ENCODE data around the gene RNF208. TPM values are rescaled to one million over a fixed set of nuclear protein-coding genes. Genes with fewer than 3 reads are reported as not detected.
"Not testable (repeated sequence)": the region's sequence is repeated elsewhere in the genome, so short reads cannot be mapped to it uniquely, and the experiment has no call there.

RNF208 gene
- total RNA-seq, 1 experiment from 2014 or later: not detected

DNA sequence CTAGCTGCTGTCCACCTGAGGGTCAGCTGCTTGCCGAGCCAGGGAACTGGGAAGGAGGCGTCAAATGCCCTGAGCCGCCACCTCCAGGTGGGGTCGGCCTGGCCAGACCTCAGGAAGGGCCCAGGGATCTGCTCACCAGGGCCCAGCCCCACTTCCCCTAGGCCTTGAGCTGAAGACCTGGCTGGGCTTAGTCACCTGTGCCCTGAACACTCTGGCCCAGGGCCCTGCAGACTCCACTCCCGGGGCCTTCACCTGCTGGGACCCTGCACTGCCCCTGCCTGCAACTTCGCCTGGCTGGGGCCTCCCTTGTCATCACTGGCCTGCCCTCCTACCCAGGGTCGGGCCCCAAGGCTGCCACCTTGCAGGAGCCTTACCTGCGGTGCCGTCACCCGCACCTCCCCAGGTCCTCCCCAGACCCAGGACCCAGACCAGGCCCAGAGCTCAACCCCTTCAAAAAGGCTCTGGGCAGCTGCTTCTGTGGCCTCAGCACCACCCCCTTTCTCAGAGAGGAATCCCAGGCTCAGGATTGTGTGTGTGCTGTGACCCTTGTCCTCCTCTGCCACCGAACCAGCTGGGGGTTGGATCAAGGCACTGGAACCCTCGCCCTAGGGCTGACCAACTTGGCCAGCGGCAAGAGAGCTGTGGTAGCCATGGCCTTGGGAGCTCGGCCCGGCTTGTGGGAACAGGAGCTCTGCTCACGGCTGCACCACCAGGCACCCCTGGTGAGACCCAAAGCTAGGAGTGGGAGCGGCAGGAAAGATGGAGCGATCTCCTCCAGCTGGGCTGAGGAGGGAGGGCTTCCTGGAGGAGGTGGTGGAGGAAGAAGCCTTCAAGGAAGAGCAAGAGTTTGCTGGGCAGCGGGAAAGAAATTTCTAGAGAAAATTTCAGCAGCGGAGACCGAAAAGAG lies 31.9 kb upstream of the RNF208 start:
- no peak for DNase-seq (ENCODE audit: low read depth)

DNA sequence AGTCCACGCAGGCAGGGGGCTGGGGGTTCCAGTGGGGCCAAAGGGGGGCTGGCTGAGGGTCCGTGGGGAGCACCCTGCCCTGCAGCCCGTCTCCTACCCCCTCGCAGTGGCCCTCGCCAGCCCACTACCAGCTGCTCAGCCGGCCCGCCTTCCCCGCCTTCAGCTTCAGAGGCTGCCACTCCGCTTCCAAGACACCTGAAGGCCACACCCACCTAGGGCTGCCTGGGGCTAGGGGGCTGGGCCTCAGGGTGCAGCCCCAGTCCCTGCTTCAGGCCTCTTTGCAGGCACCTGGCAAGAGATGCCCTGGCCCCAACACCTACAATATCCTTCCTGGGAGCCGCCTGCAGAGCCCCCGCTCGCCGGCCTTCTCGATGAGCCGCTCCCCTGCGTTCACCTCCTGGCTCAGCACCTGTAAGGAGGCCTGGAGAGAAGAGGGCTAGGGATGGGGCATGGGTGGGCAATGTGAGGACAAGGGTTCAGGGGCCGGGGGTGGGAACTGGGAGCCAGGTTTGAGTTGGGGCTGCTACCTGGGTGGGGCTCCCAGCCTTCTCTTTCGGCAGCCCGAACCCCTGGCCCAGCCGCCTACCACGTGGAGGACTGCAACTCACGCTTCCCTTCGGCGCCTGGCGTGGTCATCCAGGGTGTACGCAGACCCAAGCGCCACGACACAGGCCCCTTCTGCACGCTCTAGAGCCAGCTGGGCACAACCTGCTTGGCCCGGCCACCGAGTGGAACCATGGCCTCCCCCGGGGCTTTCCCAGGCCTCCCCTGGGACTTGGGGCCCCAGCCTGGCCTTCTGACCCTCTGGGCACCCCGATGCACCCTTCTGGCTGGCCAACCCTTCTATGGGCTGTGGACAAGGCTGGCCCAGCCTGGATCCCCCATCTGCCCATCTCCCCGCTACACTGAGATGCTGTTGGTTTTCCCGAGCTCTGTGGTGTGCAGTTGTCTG lies 30.8 kb upstream of the RNF208 start:
- DNase-seq (ENCODE audit: low read depth): no peak

DNA sequence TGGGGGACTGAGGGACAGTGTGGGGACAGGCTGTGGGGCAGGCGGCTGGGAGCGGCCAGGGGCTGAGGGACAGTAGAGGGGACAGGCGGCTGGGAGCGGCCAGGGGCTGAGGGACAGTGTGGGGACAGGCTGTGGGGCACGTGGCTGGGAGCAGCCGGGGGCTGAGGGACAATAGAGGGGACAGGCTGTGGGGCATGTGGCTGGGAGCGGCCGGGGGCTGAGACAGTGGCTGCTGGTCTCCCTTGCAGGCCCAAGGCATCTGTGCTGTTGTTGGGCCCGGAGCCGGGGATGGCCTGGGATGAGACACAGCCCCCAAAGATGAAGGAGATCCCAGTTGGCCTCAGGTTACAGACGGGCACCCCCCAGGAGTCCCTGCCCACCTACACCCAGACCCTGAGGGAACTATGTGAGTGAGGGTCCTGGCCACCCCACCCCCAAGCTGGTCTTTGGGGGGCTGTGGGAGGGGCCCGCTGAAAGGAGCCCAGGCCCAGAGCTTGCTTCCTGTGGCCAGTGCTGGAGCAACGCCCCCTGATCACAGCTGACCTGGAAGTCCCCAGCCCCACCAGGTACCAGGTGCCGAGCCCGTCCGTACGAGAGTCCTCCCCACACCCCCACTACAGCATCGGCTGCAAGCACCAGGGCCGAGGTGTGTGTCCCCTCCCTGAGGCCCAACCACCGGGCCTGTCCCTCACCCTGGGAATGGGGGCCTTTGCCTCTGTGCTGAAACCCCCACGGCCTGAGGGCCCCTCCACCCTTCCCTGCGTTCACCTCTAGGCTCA lies 29.6 kb upstream of the RNF208 start:
- no peak for DNase-seq (ENCODE audit: low read depth)

DNA sequence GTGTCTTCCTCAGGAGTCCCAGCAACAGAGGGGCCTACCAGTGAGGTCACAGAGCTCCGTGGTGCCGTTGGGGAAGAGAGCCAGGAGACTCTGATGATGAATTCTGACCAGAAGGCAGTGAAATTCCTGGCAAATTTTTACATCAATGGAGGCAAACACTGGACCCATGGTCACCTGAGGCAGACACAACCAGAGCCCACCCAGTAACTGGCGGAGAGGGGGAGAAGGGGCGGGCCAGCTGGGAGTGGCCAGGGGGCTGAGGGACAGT lies 29.1 kb upstream of the RNF208 start, which contains the start of gene STPG3:
TSS of gene STPG3 (plus strand) at position 93 of the 268 bp plus-strand sequence. CDS start at position 94, 1 bp downstream.
- no peak for DNase-seq (ENCODE audit: low read depth)

- no peak for DNase-seq (ENCODE audit: low read depth)
These were observed 28.5 kb upstream of the RNF208 start for GRCh38 chr9:137250329-137251193.

- no peak for DNase-seq (ENCODE audit: low read depth)
These were observed 25.8 kb upstream of the RNF208 start for GRCh38 chr9:137247916-137248175.

GRCh38 chr9:137247135-137247915 lies 25.3 kb upstream of the RNF208 start:
- DNase-seq (ENCODE audit: low read depth): no peak

DNA sequence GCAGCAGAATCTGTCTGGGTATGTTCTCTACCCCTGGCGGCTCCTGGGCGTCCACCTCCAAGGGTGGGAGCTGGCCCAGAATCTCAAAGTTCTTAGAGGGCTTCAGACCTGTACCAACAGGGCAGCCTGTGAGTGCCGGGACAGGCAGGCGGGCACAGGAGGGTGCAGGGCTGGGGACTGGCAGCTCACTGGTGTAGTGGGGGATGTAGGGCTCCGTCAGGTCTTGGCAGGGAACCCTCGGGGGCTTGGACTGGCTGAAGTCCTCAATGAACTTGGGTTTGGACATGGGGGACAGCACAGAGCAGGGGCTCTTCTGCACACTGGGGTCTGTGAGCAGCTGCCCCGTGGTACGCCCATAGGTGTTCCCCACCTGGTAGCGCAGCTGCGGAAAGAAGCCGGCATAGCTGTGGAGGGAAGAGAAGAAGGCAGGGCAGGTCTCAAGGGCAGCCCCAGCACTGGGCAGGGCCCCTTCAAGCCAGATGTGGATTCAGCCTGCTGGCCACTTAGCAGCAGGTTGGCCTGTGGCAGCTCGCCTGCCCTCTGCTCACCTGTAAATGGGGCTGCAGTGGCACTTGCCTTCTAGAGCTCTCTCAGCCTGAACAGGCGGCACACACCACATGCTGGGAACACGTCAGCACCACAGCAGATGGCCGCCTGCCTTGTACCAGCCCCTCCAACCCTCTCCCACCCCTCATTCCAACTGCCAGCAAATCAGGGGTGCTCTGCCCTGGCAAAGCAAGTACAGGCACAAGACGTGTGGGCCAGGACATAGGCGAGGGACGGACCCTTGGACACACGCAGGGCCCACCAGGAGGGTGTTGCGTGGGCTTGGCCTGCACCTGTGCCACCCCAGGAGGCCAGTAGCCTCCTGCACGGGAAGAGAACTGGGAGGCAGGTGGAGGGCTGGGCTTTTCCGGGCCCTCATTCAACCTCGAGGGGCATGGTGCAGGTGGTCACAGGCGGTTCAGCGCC lies 23.7 kb upstream of the RNF208 start:
- no peak for DNase-seq (ENCODE audit: low read depth)

- DNase-seq (ENCODE audit: low read depth): no peak
These were observed 22.7 kb upstream of the RNF208 start for GRCh38 chr9:137244486-137245449.

- DNase-seq (ENCODE audit: low read depth): no peak
These were observed 21.8 kb upstream of the RNF208 start for GRCh38 chr9:137243626-137244485.

GRCh38 chr9:137243266-137243625 lies 21.2 kb upstream of the RNF208 start:
- not testable (repeated sequence) for DNase-seq (ENCODE audit: low read depth)

DNA sequence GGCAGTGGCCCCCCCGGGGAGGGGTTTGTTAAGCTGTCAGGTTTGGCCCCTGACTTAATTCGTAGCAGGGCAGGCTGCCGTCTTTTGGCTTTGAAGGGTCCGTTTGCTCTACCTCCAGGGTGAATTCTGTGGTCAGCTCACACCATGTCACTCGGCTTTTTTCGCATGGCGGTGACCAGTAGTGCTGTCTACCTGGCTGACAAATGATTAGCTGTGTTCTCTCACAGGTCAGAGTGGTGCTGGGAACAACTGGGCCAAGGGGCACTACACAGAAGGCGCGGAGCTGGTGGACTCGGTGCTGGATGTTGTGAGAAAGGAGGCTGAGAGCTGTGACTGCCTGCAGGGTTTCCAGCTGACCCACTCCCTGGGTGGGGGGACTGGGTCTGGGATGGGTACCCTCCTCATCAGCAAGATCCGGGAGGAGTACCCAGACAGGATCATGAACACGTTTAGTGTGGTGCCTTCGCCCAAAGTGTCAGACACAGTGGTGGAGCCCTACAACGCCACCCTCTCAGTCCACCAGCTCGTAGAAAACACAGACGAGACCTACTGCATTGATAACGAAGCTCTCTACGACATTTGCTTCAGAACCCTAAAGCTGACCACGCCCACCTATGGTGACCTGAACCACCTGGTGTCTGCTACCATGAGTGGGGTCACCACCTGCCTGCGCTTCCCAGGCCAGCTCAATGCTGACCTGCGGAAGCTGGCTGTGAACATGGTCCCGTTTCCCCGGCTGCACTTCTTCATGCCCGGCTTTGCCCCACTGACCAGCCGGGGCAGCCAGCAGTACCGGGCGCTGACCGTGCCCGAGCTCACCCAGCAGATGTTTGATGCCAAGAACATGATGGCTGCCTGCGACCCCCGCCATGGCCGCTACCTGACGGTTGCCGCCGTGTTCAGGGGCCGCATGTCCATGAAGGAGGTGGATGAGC lies 20.5 kb upstream of the RNF208 start:
- DNase-seq (ENCODE audit: low read depth): no peak

GRCh38 chr9:137241490-137242268 lies 19.6 kb upstream of the RNF208 start:
- DNase-seq (ENCODE audit: low read depth): peak; percentile 35

- peak; percentile 100 for DNase-seq (ENCODE audit: low read depth)
These were observed 18.9 kb upstream of the RNF208 start, which contains the start of gene TUBB4B for GRCh38 chr9:137240841-137241489. TSS of gene TUBB4B (plus strand) at chr9:137241287. CDS start at chr9:137241361, 74 bp downstream.
